Tibial nerve (tissue), 4 donors: Measurements from ENCODE around the gene GNGT2.

Experiments used
- CTCF ChIP-seq, 5 experiments: fragments of 200-600 bp in 3 of 5; fragments of 450-650 bp in 2 of 5; sonication (generic) in 3 of 5; IDR thresholded peaks; one replicate each; pipeline ENCODE4 v1.5.1; 2016 to 2019; ENCODE audit warnings: antibody characterized with exemption in 5 of 5, mild to moderate bottlenecking in 3 of 5, moderate library complexity in 2 of 5
- EP300 ChIP-seq, 2 donors: sonication (generic); formaldehyde crosslinking; IDR thresholded peaks; one replicate each; pipeline ENCODE4 v1.6.1; 2017; ENCODE audit warnings: antibody characterized with exemption in 2 of 2, mild to moderate bottlenecking in 1 of 2

- TF ChIP-seq CTCF (IDR thresholded peaks at IDR 0.05) (no peak), EP300 (IDR thresholded peaks at IDR 0.05) (no peak)
Measured at GRCh38 chr17:49180998-49181635, 29.3 kb downstream of the GNGT2 start.
